ENCODE results near the gene ATP2B2. TPM values are rescaled to one million over a fixed set of nuclear protein-coding genes. Genes with fewer than 3 reads are reported as not detected.
A peak's percentile ranks its signal among the peaks of the same experiment; 100 is the strongest.

ATP2B2 gene
- polyA plus RNA-seq, 4 donors, result 0.39 to 0.55 TPM; not detected in 2

DNA sequence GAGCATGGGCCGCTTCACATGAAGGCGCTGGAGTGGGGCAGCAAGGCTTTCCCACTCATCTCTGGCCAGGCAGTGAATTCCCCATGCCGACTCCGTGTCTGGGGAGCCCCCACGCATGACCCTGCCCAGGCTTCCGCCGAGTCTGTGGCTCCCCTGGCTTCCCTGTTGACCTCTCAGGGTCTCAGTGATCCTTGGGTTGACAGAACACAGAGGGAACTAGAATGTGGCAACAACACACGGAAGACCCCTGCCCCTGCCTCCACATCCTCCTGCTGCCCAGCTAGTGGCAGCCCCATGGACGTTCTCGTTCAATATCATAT is 61.3 kb downstream of the ATP2B2 start:
- Histone ChIP-seq H3K27me3 (ENCODE audit: control insufficient read depth in 3 of 3, insufficient read depth in 3 of 3, low read length in 3 of 3) (no peaks in the 10 kb centered on the region), H3K4me3 (ENCODE audit: low read depth in 1 of 3, low read length in 3 of 3) (no peak overlapping the region), H3K4me1 (ENCODE audit: control insufficient read depth in 3 of 3, insufficient read depth in 2 of 3, low read depth in 1 of 3, low read length in 2 of 3) (no peaks in the 10 kb centered on the region), H3K27ac (ENCODE audit: low read depth in 1 of 3, low read length in 2 of 3) (no peak overlapping the region), H3K9me3 (ENCODE audit: control insufficient read depth in 2 of 2, insufficient read depth in 1 of 2, low read depth in 1 of 2, low read length in 1 of 2) (no peaks in the 10 kb centered on the region), H3K36me3 (ENCODE audit: control insufficient read depth in 3 of 3, insufficient read depth in 2 of 3, low read depth in 1 of 3, low read length in 3 of 3) (no peaks in the 10 kb centered on the region)
- DNase-seq, result no peak
- no peak for FAIRE-seq
- 81 to 86% (median 85%) methylated on average over 10 of the region's 10 CpGs for WGBS, 3 donors

DNA sequence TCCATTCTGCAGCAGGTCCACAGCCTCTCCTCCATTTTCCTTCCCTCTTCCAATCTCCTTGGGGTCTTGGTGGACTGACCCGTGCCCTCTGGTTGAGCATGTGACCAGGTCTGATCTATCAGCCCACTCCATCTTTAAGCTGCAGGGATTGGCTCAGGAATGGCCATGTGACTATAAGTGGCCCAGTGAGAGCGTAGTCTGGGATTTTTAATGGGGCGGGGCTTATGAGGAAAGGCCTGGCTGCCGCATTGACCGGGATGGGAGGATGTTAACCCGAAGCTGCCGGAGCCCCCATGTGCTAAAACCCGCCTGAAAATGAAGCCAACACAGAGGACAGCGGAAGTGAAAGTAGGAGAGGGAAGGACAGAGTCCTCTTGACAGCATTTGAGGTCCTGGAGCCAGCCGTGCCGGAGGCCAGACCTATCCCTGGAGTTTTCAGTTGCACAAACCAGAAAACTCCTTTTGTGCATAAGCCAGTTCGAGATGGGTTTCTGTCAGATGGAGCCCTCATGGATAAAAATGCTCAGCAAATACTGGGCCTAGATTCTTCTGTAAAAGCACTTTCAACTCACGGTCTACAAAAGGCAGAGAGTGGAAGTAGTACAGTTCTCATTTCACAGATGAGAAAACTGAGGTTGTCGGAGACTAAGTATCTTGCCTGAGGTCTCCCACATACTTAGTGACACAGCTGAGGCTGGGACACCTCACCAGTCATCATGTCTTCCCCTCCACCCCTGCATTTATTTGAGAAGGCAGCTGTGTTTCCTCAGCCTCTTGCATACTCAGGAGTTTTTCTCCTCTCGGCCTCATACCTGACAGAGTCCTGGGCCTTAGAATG is 61.9 kb downstream of the ATP2B2 start:
- Histone ChIP-seq H3K27ac (ENCODE audit: low read depth in 1 of 3, low read length in 2 of 3) (no peak overlapping the region), H3K27me3 (ENCODE audit: control insufficient read depth in 3 of 3, insufficient read depth in 3 of 3, low read length in 3 of 3) (no peaks in the 10 kb centered on the region), H3K36me3 (ENCODE audit: control insufficient read depth in 3 of 3, insufficient read depth in 2 of 3, low read depth in 1 of 3, low read length in 3 of 3) (no peaks in the 10 kb centered on the region), H3K9me3 (ENCODE audit: control insufficient read depth in 2 of 2, insufficient read depth in 1 of 2, low read depth in 1 of 2, low read length in 1 of 2) (no peaks in the 10 kb centered on the region), H3K4me3 (ENCODE audit: low read depth in 1 of 3, low read length in 3 of 3) (no peak overlapping the region), H3K4me1 (ENCODE audit: control insufficient read depth in 3 of 3, insufficient read depth in 2 of 3, low read depth in 1 of 3, low read length in 2 of 3) (no peaks in the 10 kb centered on the region)
- 76 to 81% (median 78%) methylated on average over 15 of the region's 15 CpGs for WGBS, 3 donors
- FAIRE-seq (no peak), DNase-seq (no peak)

DNA sequence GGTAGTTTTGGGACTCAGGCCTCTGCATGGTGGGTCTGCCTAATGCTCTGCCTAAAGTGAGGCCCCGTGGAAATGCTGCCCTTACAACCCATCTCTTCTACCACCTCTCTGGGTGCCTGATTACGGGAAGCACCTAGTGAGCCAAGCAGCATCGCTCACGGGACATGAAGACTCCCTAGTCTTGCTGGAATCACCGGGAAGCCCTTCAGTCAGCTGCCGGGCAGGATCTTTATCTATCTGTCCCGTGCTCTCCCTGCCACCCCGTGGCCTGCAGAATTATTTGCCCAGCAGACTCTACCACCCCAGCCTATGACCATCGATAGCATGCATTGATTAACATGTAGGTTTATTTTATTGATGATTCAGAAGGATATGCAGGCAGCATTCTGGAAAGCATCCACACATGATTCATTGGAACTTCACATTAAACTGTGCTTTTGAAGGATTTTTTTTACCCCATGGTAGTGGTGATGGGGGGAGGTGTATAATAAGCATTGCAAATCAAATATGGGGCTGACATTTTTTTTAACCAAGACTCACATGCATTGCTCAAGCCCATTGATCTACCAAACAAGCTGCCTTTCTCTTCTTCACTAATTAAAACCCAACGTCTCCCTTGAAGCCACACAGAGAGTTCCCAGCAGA is 63.1 kb downstream of the ATP2B2 start:
- H3K27ac ChIP-seq (ENCODE audit: low read depth in 1 of 3, low read length in 2 of 3), result no peak overlapping the region
- H3K36me3 ChIP-seq (ENCODE audit: control insufficient read depth in 3 of 3, insufficient read depth in 2 of 3, low read depth in 1 of 3, low read length in 3 of 3), result no peaks in the 10 kb centered on the region
- FAIRE-seq (no peak), DNase-seq (no peak)
- no peak overlapping the region for H3K4me3 ChIP-seq (ENCODE audit: low read depth in 1 of 3, low read length in 3 of 3)
- no peaks in the 10 kb centered on the region for H3K9me3 ChIP-seq (ENCODE audit: control insufficient read depth in 2 of 2, insufficient read depth in 1 of 2, low read depth in 1 of 2, low read length in 1 of 2)
- no peaks in the 10 kb centered on the region for H3K4me1 ChIP-seq (ENCODE audit: control insufficient read depth in 3 of 3, insufficient read depth in 2 of 3, low read depth in 1 of 3, low read length in 2 of 3)
- WGBS, 3 donors, result 56 to 72% (median 66%) methylated on average over 10 of the region's 10 CpGs
- no peaks in the 10 kb centered on the region for H3K27me3 ChIP-seq (ENCODE audit: control insufficient read depth in 3 of 3, insufficient read depth in 3 of 3, low read length in 3 of 3)

DNA sequence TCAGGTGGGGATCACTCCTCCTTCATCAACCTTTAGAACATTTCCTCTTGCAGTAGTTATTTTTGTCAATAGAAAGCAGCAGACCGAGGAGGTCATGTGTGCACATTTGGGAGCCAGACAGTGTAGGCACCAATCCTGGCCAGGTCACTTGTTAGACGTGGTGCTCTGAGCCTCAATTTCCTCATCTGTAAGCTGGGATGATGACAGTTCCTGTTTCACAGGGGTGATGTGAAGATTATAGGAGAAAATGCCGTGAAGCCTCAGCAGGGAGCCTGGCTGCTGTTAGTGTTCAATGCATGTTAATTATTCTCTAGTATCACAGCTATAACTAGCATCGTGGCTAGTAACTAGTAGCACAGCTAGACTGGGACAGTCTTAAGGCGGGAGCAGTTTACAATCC is 64.7 kb downstream of the ATP2B2 start:
- no peak for FAIRE-seq
- no peak overlapping the region for H3K4me3 ChIP-seq (ENCODE audit: low read depth in 1 of 3, low read length in 3 of 3)
- DNase-seq, result no peak
- H3K36me3 ChIP-seq (ENCODE audit: control insufficient read depth in 3 of 3, insufficient read depth in 2 of 3, low read depth in 1 of 3, low read length in 3 of 3), result no peaks in the 10 kb centered on the region
- 54 to 74% (median 60%) methylated on average over 5 of the region's 5 CpGs for WGBS, 3 donors
- no peaks in the 10 kb centered on the region for H3K9me3 ChIP-seq (ENCODE audit: control insufficient read depth in 2 of 2, insufficient read depth in 1 of 2, low read depth in 1 of 2, low read length in 1 of 2)
- H3K4me1 ChIP-seq (ENCODE audit: control insufficient read depth in 3 of 3, insufficient read depth in 2 of 3, low read depth in 1 of 3, low read length in 2 of 3), result no peaks in the 10 kb centered on the region
- no peak overlapping the region for H3K27ac ChIP-seq (ENCODE audit: low read depth in 1 of 3, low read length in 2 of 3)
- no peaks in the 10 kb centered on the region for H3K27me3 ChIP-seq (ENCODE audit: control insufficient read depth in 3 of 3, insufficient read depth in 3 of 3, low read length in 3 of 3)

DNA sequence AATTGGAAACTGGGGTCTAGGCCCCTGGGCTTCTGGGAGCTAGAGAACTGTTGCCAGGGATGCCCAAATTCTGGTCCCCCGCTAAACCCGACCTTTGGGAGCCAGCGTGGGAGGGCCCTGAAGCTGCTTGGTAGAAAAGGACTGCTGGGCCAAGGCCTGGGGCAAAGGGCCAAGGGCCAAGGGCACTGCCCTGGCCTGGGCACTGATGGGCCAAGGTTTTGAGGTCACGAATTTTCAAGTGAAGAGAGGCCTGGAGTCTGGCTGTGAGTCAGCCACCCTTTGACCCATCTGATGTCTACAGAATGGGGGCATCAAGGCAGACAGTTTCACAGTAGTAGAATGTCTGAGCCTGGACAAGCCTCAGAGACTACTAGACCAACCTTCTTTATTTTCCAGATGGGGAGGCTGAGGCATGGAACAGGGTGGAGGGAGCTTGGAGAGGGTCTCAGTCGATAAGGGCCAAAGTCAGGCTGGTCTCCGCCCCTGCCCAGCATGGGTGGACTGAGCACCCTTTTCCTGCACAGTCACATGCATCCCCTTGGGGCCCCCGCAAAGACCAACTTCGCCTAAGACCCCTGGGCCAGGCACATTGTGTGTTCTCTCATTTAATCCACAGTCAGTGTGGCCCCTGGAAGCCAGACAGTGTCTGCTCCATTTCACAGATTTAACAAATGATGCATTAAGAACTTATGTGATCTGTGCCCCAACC is 66.3 kb downstream of the ATP2B2 start:
- DNase-seq (no peak), FAIRE-seq (no peak)
- H3K4me1 ChIP-seq (ENCODE audit: control insufficient read depth in 3 of 3, insufficient read depth in 2 of 3, low read depth in 1 of 3, low read length in 2 of 3), result no peaks in the 10 kb centered on the region
- no peak overlapping the region for H3K4me3 ChIP-seq (ENCODE audit: low read depth in 1 of 3, low read length in 3 of 3)
- H3K27me3 ChIP-seq (ENCODE audit: control insufficient read depth in 3 of 3, insufficient read depth in 3 of 3, low read length in 3 of 3), result no peaks in the 10 kb centered on the region
- H3K9me3 ChIP-seq (ENCODE audit: control insufficient read depth in 2 of 2, insufficient read depth in 1 of 2, low read depth in 1 of 2, low read length in 1 of 2), result no peaks in the 10 kb centered on the region
- no peak overlapping the region for H3K27ac ChIP-seq (ENCODE audit: low read depth in 1 of 3, low read length in 2 of 3)
- no peaks in the 10 kb centered on the region for H3K36me3 ChIP-seq (ENCODE audit: control insufficient read depth in 3 of 3, insufficient read depth in 2 of 3, low read depth in 1 of 3, low read length in 3 of 3)
- 79 to 90% (median 84%) methylated on average over 8 of the region's 8 CpGs for WGBS, 3 donors

DNA sequence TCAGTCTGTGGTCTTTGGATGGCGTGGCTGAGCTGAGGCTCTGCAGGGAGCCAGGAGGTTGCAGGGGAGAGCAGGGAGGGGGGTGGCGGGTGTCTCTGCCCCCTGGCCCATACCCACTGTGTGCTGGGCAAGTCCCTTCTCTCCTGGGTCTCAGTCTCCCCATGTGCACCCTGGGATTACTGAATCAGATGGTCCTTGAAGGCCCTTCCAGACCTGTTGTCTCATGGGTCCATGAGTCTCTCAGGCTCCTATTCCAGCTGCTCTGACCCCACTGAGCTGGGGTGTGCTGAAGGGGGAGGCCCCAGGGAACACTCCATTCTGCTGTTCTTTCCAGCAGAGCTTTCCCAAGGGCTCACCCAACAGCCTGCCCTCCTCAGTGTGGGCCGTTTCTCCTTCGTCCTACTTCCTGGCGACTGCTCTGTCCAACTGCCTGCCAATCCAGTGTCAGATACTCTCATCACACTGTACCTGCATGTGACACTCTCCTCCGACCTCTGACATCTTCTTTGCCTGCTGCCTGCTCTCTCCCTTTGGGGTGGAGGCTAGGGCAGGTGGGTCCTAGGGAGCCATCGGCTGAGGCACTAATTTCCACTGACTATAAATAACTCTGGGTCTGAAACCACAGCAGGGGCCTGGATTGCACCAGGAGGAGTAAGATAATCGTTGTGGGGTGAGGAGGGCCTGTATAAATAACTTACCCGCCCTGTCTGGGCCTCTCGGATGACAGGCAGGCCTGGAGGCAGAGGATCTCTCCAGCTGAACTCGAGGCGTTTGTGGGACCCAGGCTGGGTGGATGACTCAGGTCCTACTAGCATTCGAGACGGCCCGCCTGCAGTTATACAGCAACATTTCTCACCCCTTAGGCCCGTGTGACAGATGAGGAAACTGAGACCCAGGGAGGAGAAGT is 67.1 kb downstream of the ATP2B2 start:
- H3K27me3 ChIP-seq (ENCODE audit: control insufficient read depth in 3 of 3, insufficient read depth in 3 of 3, low read length in 3 of 3), result no peaks in the 10 kb centered on the region
- H3K27ac ChIP-seq (ENCODE audit: low read depth in 1 of 3, low read length in 2 of 3), result no peak overlapping the region
- no peaks in the 10 kb centered on the region for H3K36me3 ChIP-seq (ENCODE audit: control insufficient read depth in 3 of 3, insufficient read depth in 2 of 3, low read depth in 1 of 3, low read length in 3 of 3)
- FAIRE-seq (no peak), DNase-seq (no peak)
- 57 to 73% (median 70%) methylated on average over 16 of the region's 16 CpGs for WGBS, 3 donors
- no peaks in the 10 kb centered on the region for H3K9me3 ChIP-seq (ENCODE audit: control insufficient read depth in 2 of 2, insufficient read depth in 1 of 2, low read depth in 1 of 2, low read length in 1 of 2)
- no peaks in the 10 kb centered on the region for H3K4me1 ChIP-seq (ENCODE audit: control insufficient read depth in 3 of 3, insufficient read depth in 2 of 3, low read depth in 1 of 3, low read length in 2 of 3)
- H3K4me3 ChIP-seq (ENCODE audit: low read depth in 1 of 3, low read length in 3 of 3), result no peak overlapping the region

DNA sequence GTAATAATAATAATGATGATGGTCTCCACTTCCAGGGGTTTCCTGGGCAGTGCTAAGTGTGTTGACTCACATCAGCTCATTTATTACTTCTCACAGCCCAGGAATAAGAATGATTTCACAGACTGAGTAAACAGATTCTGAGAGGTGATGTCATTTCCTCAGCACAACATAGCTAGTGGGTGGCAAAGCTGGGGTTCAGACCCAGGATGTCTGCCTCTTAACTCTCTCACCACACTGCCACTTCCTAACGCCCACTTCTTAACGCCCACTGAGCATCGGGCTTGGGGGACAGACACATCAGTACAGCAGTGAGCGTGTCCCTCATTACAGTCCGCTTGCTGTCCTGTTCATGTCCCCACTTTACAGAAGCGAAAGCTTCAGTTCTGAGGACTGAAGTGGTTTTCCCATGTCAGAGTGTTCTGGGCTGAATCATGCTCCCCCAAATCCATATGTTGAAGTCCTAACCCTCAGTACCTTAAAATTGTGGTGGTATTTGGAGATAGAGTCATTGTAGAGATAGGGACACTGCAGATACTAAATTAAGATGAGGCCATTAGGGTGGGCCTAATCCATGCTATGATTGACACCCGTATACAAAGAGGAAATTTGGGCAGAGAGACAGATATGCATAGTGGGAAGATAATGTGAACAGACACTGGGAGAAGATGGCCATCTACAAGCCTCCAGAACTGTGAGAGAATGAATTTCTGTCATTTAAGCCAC is 68.0 kb downstream of the ATP2B2 start:
- no peak for FAIRE-seq
- Histone ChIP-seq H3K36me3 (ENCODE audit: control insufficient read depth in 3 of 3, insufficient read depth in 2 of 3, low read depth in 1 of 3, low read length in 3 of 3) (no peaks in the 10 kb centered on the region), H3K9me3 (ENCODE audit: control insufficient read depth in 2 of 2, insufficient read depth in 1 of 2, low read depth in 1 of 2, low read length in 1 of 2) (no peaks in the 10 kb centered on the region), H3K4me3 (ENCODE audit: low read depth in 1 of 3, low read length in 3 of 3) (no peak overlapping the region), H3K27me3 (ENCODE audit: control insufficient read depth in 3 of 3, insufficient read depth in 3 of 3, low read length in 3 of 3) (no peaks in the 10 kb centered on the region), H3K27ac (ENCODE audit: low read depth in 1 of 3, low read length in 2 of 3) (no peak overlapping the region), H3K4me1 (ENCODE audit: control insufficient read depth in 3 of 3, insufficient read depth in 2 of 3, low read depth in 1 of 3, low read length in 2 of 3) (no peaks in the 10 kb centered on the region)
- DNase-seq, result peak in 1 of 2 donors; percentile 2
- 60 to 74% (median 62%) methylated on average over 7 of the region's 7 CpGs for WGBS, 3 donors

Measured in small intestine (tissue), 7 donors.